Pancreas (tissue), 10 donors: ENCODE data around the gene FARS2. TPM values are rescaled to one million over a fixed set of nuclear protein-coding genes. Genes with fewer than 3 reads are reported as not detected.

ENCODE experiments used
- ATAC-seq, 4 donors: fragments of 200-7000 bp; cut with Tn5 transposase; one replicate each; pipeline versions ENCODE4 v1.8.0 to v1.9.1; 2020; ENCODE audit warnings: mild to moderate bottlenecking in 4 of 4, moderate library complexity in 4 of 4
- DNase-seq, 6 donors: peaks; one replicate each; pipeline ENCODE4 v3.0.0-alpha.2; 2020
- FAIRE-seq: peaks from 2 replicates; lab custom pipeline; 2012; peaks lifted over from hg19 to GRCh38; lab: Jason Lieb, UNC
- H3K27ac ChIP-seq, 4 donors: fragments of 200-600 bp; sonication (generic); 1 replicate in 3 of 4; 2 replicates in 1 of 4; pipeline versions ENCODE4 v1.5.0 to v1.8.0; 2020
- H3K27me3 ChIP-seq, 4 donors: fragments of 200-600 bp; one replicate each; pipeline ENCODE4 v1.8.0; 2021
- H3K36me3 ChIP-seq, 3 donors: fragments of 200-600 bp; sonication (generic) in 1 of 3; one replicate each; pipeline versions ENCODE4 v1.5.0 to v1.8.0; 2020 to 2021
- H3K4me1 ChIP-seq, 3 donors: fragments of 200-600 bp; one replicate each; pipeline ENCODE4 v1.8.0; 2021
- H3K4me3 ChIP-seq, 4 donors: fragments of 200-600 bp; sonication (generic) in 2 of 4; one replicate each; pipeline versions ENCODE4 v1.5.0 to v1.8.0; 2020 to 2021
- H3K9me3 ChIP-seq, 4 donors: fragments of 200-600 bp; one replicate each; pipeline ENCODE4 v1.8.0; 2021
- WGBS, 2 donors: extraction: QIAGEN DNeasy Blood & Tissue Kit; methylation state at CpG; one replicate each; pipeline ENCODE4 v1.1.7; 2013; 5-methylcytosine and 5-hydroxymethylcytosine counted together
- intact Hi-C, 3 donors: fragments of 100-400 bp; cut with DNase I; formaldehyde crosslinking; loops; one replicate each; pipeline versions ENCODE4 v1.11.1 to v1.14.2; 2022
- polyA plus RNA-seq, 2 donors: library from polyadenylated mRNA; stranded (reverse); fragments of 200-250 nt; gene quantifications; one replicate each; pipeline ENCODE4 v1.2.3, GENCODE V29; 2013
- total RNA-seq, 6 donors: library from RNA; stranded (reverse); fragmentation: NEBNext Ultra II Directional in 4 of 6; extraction: Animal tissue kit (Norgen Biotek cat#: 25700) in 4 of 6; gene quantifications; one replicate each; pipeline versions ENCODE4 v1.2.1 to v1.2.4, GENCODE V29; 2021 to 2023
- TF ChIP-seq, protein P1 (sequence below), 4 donors: fragments of 200-600 bp; sonication (generic) in 3 of 4; IDR thresholded peaks; one replicate each; pipeline versions ENCODE4 v1.5.0 to v1.8.0; 2021; ENCODE audit warnings: antibody characterized with exemption in 4 of 4
- donor health status: healthy with polysubstance abuse.
- donor health status: DM: no; HTN: no; CAD: no; lungs with moderate emphysema.
- donor health status: DM: no; HTN: no; CAD: no.
- donor health status: control.
- donor health status: control.
- donor health status: Bipolar disorder and iron deficiency.
- donor health status: DM: yes; HTN: yes; CAD: no.
- donor health status: DM: no; HTN: no; CAD: no.
- donor health status: DM: no; HTN: no; CAD: no.
- donor health status: DM: yes; HTN: yes; CAD: no.

Gene FARS2
- total and polyA plus RNA-seq, 8 donors, result 4.1 to 10.3 (median 7.5) TPM

DNA sequence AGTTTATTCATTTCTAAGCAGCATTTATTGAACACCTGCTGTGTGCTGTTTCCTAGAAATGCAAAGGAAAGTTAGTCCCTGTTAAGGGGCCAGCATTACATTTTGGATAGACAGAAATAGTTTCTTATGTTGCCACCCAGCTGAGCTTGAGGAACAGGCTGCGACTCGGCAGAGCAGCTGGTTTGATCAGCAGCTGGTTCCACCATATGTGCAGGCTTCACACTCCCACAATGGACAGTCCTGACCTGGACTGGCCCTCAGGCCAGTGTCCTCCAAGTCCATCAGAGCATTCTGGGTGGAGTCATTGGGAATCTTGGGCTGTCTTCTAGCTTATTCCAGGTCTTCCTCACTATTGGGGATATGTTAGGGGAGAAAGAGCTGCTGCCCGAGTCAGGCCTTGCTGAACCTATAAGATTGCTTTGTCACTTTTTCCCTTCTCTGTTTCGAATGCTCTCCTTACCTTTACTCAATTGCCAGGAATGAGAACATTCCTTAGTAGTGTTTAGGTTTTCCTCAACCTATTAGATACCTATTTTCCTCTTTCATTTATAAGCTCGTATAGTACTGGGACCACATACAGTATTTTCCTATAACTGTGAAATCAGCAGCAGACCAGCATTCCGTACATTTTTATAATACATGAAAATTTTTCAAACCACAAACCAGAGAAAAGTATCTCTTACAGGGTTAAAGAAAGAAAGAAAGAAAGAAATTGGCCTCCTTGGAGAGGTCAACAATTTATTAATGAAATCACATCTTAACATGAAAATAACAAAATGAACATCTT, 203.0 kb downstream of the FARS2 start:
- WGBS, 2 donors, result 89 to 94% methylated on average over 6 of the region's 6 CpGs
- no peak overlapping the region for H3K27ac ChIP-seq
- DNase-seq (no peak), ATAC-seq (no peak), FAIRE-seq (no peak)
- H3K4me1 ChIP-seq, result no peaks in the 10 kb centered on the region
- TF ChIP-seq, protein P1, sequence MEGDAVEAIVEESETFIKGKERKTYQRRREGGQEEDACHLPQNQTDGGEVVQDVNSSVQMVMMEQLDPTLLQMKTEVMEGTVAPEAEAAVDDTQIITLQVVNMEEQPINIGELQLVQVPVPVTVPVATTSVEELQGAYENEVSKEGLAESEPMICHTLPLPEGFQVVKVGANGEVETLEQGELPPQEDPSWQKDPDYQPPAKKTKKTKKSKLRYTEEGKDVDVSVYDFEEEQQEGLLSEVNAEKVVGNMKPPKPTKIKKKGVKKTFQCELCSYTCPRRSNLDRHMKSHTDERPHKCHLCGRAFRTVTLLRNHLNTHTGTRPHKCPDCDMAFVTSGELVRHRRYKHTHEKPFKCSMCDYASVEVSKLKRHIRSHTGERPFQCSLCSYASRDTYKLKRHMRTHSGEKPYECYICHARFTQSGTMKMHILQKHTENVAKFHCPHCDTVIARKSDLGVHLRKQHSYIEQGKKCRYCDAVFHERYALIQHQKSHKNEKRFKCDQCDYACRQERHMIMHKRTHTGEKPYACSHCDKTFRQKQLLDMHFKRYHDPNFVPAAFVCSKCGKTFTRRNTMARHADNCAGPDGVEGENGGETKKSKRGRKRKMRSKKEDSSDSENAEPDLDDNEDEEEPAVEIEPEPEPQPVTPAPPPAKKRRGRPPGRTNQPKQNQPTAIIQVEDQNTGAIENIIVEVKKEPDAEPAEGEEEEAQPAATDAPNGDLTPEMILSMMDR (IDR thresholded peaks at IDR 0.05), result no peak
- H3K27me3 ChIP-seq, result no peaks in the 10 kb centered on the region
- no peaks in the 10 kb centered on the region for H3K36me3 ChIP-seq
- no peak overlapping the region for H3K4me3 ChIP-seq
- no peaks in the 10 kb centered on the region for H3K9me3 ChIP-seq
- intact Hi-C loops, result no loop called here

DNA sequence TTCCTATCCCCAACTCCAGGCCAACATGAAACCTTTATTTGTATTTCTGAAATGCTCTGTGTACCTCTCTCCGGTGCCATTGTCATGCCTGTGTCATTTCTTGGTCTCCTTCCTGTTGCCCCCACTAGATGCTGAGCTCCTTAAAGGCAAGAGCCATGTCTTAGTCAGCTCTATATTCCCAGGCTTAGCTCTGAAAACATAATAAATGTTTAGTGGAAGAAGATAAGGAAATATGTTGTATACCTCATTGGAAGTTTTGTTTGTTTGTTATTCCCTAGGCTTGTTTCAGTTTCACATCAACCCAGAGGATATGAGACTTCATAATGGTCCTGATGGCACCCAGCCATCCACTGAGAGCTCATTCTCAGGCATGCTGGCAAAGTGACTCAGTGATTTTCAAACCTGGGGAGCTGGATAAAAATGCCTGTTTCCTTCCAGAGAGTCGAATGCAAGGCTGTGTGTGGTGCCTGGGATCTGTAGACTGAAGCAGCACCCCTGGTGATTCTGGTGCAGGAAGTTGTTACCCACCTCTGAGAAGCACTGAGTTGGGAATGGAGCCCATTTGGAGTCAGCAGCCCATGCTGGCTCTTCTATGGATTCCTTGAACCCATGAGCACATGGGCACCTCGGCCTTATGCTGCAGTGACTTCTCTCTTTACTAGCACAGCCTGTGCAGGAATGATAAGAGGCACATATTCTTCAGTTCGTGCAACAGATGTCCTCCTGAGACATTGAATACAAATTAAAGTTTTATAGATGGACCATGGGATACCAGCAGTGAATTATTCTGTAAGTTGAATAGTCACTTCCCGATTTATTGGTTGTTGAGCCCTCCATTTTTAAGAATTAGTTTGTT, 205.2 kb downstream of the FARS2 start:
- Histone ChIP-seq H3K4me3 (no peak overlapping the region), H3K27me3 (no peaks in the 10 kb centered on the region), H3K36me3 (no peaks in the 10 kb centered on the region), H3K27ac (no peak overlapping the region), H3K9me3 (no peaks in the 10 kb centered on the region), H3K4me1 (no peaks in the 10 kb centered on the region)
- ATAC-seq (no peak), DNase-seq (no peak), FAIRE-seq (no peak)
- TF ChIP-seq, protein P1 (IDR thresholded peaks at IDR 0.05), result no peak
- intact Hi-C loops, result no loop called here
- WGBS, 2 donors, result 90 to 92% methylated on average over 5 of the region's 5 CpGs

DNA sequence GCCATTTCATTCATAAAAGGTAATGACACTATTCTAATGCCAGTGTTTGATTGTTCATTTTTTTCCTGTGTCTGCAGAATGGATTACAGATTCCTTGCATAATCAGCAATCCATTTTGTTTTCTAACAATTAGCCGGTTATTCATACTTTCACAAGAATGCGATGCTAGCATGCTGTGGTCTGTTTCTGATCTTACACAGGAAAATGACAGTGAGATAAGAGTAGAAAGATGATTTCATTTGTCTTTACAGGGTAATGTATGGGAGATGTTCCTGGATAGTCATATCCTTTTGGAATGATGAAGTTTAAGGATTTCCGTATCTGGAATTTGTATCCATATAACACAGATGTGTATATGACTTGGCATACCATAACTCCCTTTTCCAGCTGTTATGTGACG, 207.3 kb downstream of the FARS2 start:
- Histone ChIP-seq H3K4me3 (no peak overlapping the region), H3K36me3 (no peaks in the 10 kb centered on the region), H3K27ac (no peak overlapping the region), H3K4me1 (no peaks in the 10 kb centered on the region), H3K9me3 (no peaks in the 10 kb centered on the region), H3K27me3 (no peaks in the 10 kb centered on the region)
- TF ChIP-seq, protein P1 (IDR thresholded peaks at IDR 0.05), result no peak
- WGBS, 2 donors, result 91 to 93% methylated on average over 4 of the region's 4 CpGs
- ATAC-seq, result no peak
- no peak for FAIRE-seq
- intact Hi-C loops, result no loop called here
- no peak for DNase-seq

DNA sequence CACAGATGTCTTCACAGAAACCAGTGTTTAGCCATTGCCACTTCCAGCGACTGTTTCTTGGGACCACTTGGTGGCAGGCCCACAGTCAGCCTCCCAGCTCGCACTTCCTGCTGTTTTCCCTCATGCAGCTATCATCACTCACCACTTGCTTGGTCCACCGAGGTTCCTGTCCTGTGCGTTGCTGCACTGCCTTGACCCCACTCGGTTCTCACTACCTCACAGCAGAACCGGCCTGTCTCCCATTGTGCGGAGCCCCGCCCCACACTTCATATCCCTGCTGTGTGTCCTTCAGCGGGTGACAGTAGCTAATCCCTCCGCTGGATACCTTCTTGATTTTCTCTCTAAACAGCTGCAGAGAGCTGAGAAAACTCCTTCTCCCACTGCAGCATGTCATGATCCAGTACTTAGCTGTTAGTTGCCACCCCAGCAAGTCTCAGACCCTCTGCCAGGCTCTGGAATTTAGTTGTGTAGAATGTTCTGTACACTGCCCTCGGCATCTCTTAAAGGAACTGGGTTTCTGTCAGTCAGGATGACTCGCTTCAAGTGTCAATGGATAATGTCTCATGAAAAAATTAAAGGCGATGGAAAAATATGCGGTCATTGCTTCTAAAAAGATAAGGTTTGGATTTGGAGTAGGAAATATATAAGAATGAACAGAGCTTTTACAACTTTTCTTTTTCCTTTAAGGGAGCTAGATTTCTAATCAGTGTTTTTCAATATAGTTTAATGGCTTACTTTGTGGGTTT, 208.0 kb downstream of the FARS2 start:
- intact Hi-C loops, result no loop called here
- FAIRE-seq, result no peak
- 87 to 88% methylated on average over 14 of the region's 14 CpGs for WGBS, 2 donors

More for the DNA sequence above, 208.0 kb downstream of the FARS2 start:
- TF ChIP-seq, protein P1 (IDR thresholded peaks at IDR 0.05), result no peak
- H3K36me3 ChIP-seq, result no peaks in the 10 kb centered on the region
- no peak for ATAC-seq
- no peaks in the 10 kb centered on the region for H3K27me3 ChIP-seq
- no peaks in the 10 kb centered on the region for H3K4me1 ChIP-seq
- no peak overlapping the region for H3K4me3 ChIP-seq
- H3K9me3 ChIP-seq, result no peaks in the 10 kb centered on the region
- DNase-seq, result no peak
- H3K27ac ChIP-seq, result no peak overlapping the region
